ENCODE data around the gene MAP9.

Gene MAP9

DNA sequence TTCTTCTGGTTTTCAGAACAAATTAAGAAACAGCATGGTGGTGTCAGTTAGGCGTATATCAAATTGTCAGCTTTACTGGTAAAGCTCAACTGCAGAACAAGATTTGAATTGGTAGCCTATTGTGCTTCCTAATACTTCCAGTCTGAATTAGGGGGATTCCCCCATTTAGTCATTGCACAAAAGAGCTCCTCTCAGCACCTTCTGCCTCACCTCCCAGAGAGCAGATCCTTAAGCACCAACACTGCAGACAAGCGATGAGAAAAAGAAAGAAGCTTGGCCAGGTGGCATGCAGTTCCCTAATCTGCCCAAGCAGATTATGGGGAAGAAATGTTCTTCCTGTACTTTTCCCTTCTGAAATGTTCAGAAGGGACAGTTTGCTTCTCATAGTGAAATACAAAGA is 9.2 kb downstream of the MAP9 start:
- DNase-seq: no peak
- no peak overlapping the region for H3K4me3 ChIP-seq (ENCODE audit: insufficient read depth, low read depth, low read length, poor library complexity, severe bottlenecking)
- H3K4me1 ChIP-seq (ENCODE audit: control insufficient read depth, insufficient read depth, low read length, poor library complexity, severe bottlenecking): no peaks in the 10 kb centered on the region
- H3K9me3 ChIP-seq (ENCODE audit: control insufficient read depth, low read length): no peaks in the 10 kb centered on the region
- H3K36me3 ChIP-seq (ENCODE audit: control insufficient read depth, insufficient read depth, low read length): peaks cover 3% of the 10 kb centered on the region
- no peaks in the 10 kb centered on the region for H3K27me3 ChIP-seq (replicated peaks; ENCODE audit: control insufficient read depth, insufficient read depth, low read length, poor library complexity, severe bottlenecking)
- no peak overlapping the region for H3K27ac ChIP-seq (ENCODE audit: insufficient read depth, low read length, poor library complexity, severe bottlenecking)

DNA sequence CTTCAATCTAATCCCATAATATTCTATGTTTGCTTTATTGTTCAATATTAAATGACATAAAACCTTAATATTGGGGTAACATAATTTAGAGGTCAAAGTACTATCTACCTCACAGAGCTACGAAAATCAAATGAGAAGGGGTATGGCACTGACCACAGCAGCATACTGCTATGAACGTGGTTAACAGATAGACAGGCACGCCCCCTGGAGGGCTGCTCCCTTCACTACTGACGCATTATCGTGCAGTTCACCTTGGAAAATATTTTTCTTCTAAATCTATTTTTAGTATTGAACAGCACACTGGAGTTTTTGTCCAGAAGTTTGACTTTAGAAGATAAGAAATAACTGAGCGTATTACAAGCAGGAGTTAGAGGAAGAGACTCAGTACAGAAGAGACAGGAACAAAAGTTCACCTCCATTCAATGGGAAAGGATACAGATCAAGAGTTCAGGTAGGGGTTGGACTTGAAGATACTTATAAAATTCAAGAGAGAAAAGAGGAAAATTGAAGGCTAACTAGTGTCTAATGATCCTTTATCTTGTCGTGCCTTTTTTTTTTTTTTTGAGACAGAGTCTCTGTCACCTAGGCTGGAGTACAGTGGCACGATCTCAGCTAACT is 22.7 kb downstream of the MAP9 start:
- no peak for DNase-seq

DNA sequence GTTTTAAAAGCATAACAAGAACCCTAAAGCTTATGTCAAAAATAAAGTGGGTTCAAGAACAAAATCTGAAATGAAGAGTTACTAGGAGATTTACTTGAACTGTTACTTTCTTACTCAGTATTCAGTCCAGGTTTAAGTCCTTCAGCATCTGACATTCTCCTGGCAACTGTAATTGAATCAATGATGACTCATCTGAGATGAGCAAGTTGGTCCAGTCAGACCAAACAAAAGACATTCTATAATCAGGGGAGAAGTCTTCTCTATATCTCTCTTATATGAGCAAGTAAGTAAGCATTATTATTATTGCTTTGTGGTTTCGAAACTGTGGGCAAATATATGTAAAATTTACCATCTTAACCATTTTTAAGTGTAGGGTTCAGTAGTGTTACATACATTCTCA is 34.6 kb downstream of the MAP9 start:
- Histone ChIP-seq H3K36me3 (ENCODE audit: control insufficient read depth, insufficient read depth, low read length) (no peaks in the 10 kb centered on the region), H3K27me3 (replicated peaks; ENCODE audit: control insufficient read depth, insufficient read depth, low read length, poor library complexity, severe bottlenecking) (no peaks in the 10 kb centered on the region), H3K9me3 (ENCODE audit: control insufficient read depth, low read length) (no peaks in the 10 kb centered on the region), H3K4me3 (ENCODE audit: insufficient read depth, low read depth, low read length, poor library complexity, severe bottlenecking) (no peak overlapping the region), H3K27ac (ENCODE audit: insufficient read depth, low read length, poor library complexity, severe bottlenecking) (no peak overlapping the region), H3K4me1 (ENCODE audit: control insufficient read depth, insufficient read depth, low read length, poor library complexity, severe bottlenecking) (no peaks in the 10 kb centered on the region)
- no peak for DNase-seq

More for the DNA sequence above, 22.7 kb downstream of the MAP9 start:
- Histone ChIP-seq H3K9me3 (ENCODE audit: control insufficient read depth, low read length) (no peaks in the 10 kb centered on the region), H3K4me3 (ENCODE audit: insufficient read depth, low read depth, low read length, poor library complexity, severe bottlenecking) (no peak overlapping the region), H3K27me3 (replicated peaks; ENCODE audit: control insufficient read depth, insufficient read depth, low read length, poor library complexity, severe bottlenecking) (no peaks in the 10 kb centered on the region), H3K4me1 (ENCODE audit: control insufficient read depth, insufficient read depth, low read length, poor library complexity, severe bottlenecking) (no peaks in the 10 kb centered on the region), H3K27ac (ENCODE audit: insufficient read depth, low read length, poor library complexity, severe bottlenecking) (no peak overlapping the region), H3K36me3 (ENCODE audit: control insufficient read depth, insufficient read depth, low read length) (no peaks in the 10 kb centered on the region)

DNA sequence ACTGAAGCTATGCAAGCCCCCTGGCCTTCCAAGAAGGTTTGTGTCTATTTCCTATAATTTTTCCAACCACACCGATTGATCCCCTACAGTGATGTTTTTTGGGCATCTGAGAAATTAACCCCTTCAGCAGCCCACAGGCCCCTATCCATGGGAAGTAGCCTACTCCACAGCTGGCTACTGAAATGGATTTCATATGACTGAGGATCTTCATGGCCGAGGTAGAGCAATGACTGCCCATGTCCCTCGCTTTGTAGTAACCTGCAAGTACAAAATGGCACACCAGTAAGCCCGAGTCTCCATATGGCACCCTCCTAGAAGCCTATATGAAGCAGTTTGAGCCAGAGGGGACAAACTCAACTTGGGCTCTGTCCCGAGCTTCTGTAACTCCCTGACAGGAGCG is 36.8 kb downstream of the MAP9 start:
- H3K4me3 ChIP-seq (ENCODE audit: insufficient read depth, low read depth, low read length, poor library complexity, severe bottlenecking): no peak overlapping the region
- H3K27me3 ChIP-seq (replicated peaks; ENCODE audit: control insufficient read depth, insufficient read depth, low read length, poor library complexity, severe bottlenecking): no peaks in the 10 kb centered on the region
- H3K36me3 ChIP-seq (ENCODE audit: control insufficient read depth, insufficient read depth, low read length): no peaks in the 10 kb centered on the region
- no peak for DNase-seq
- no peaks in the 10 kb centered on the region for H3K9me3 ChIP-seq (ENCODE audit: control insufficient read depth, low read length)
- no peak overlapping the region for H3K27ac ChIP-seq (ENCODE audit: insufficient read depth, low read length, poor library complexity, severe bottlenecking)
- no peaks in the 10 kb centered on the region for H3K4me1 ChIP-seq (ENCODE audit: control insufficient read depth, insufficient read depth, low read length, poor library complexity, severe bottlenecking)

DNA sequence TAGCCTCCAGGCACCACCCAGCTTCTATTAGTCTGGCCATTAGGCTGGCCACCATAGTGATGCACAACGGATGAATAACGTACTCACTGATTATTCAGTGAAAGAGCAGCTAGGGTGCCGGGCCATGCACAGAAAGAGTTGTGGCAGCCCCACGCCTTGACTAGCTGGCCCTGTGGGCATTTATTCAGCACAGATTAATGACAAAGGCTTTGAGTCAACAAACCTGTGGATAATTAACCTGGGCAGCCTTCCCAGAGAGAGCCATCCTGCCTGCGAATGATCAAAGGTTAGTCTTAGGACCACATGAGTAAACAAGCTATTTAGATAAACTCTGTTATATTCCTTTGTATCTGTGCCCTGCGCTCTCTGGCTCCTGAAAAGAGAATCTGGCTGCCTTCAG is 37.2 kb downstream of the MAP9 start:
- no peaks in the 10 kb centered on the region for H3K36me3 ChIP-seq (ENCODE audit: control insufficient read depth, insufficient read depth, low read length)
- DNase-seq: no peak
- H3K27ac ChIP-seq (ENCODE audit: insufficient read depth, low read length, poor library complexity, severe bottlenecking): no peak overlapping the region
- H3K9me3 ChIP-seq (ENCODE audit: control insufficient read depth, low read length): no peaks in the 10 kb centered on the region
- H3K27me3 ChIP-seq (replicated peaks; ENCODE audit: control insufficient read depth, insufficient read depth, low read length, poor library complexity, severe bottlenecking): no peaks in the 10 kb centered on the region
- no peak overlapping the region for H3K4me3 ChIP-seq (ENCODE audit: insufficient read depth, low read depth, low read length, poor library complexity, severe bottlenecking)
- H3K4me1 ChIP-seq (ENCODE audit: control insufficient read depth, insufficient read depth, low read length, poor library complexity, severe bottlenecking): no peaks in the 10 kb centered on the region

DNA sequence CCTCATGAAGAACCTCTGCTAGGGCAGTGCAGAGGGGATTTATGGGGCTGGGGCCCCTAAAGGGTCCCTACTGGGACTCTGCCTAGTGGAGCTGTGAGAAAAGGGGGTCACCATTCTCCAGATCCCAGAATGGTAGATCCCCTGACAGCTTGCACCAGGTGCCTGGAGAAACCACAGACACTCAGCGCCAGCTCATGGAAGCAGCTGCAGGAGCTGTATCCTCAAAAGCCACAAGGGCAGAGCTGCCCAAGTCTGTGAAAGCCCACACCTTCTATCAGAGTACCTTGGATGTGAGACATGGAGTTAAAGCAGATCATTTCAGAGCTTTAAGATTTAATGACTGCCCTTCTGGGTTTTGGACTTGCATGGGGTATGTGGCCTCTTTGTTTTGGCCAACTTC is 38.6 kb downstream of the MAP9 start:
- H3K36me3 ChIP-seq (ENCODE audit: control insufficient read depth, insufficient read depth, low read length): no peaks in the 10 kb centered on the region
- DNase-seq: no peak
- no peak overlapping the region for H3K27ac ChIP-seq (ENCODE audit: insufficient read depth, low read length, poor library complexity, severe bottlenecking)
- H3K4me1 ChIP-seq (ENCODE audit: control insufficient read depth, insufficient read depth, low read length, poor library complexity, severe bottlenecking): no peaks in the 10 kb centered on the region
- H3K9me3 ChIP-seq (ENCODE audit: control insufficient read depth, low read length): no peaks in the 10 kb centered on the region
- H3K4me3 ChIP-seq (ENCODE audit: insufficient read depth, low read depth, low read length, poor library complexity, severe bottlenecking): no peak overlapping the region
- H3K27me3 ChIP-seq (replicated peaks; ENCODE audit: control insufficient read depth, insufficient read depth, low read length, poor library complexity, severe bottlenecking): no peaks in the 10 kb centered on the region

DNA sequence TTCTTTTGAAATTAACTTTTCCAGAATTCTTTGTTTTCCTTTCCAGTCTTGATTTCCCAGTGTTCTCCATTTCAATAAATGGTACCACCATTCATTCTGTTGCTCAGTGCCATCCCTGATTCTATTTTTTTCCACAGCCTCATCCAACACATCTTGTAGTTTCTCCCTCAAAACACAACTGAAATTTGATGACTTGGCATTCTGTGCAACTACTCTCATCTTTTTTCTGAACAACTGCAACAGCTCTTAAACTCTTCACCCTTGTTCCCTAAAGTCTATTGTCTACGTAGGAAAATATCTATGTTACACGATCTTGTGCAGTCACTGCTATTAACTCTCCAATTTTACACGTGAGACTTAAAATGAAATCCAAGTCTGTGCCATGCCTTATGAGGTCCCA is 40.5 kb downstream of the MAP9 start:
- H3K9me3 ChIP-seq (ENCODE audit: control insufficient read depth, low read length): no peaks in the 10 kb centered on the region
- H3K36me3 ChIP-seq (ENCODE audit: control insufficient read depth, insufficient read depth, low read length): no peaks in the 10 kb centered on the region
- no peaks in the 10 kb centered on the region for H3K4me1 ChIP-seq (ENCODE audit: control insufficient read depth, insufficient read depth, low read length, poor library complexity, severe bottlenecking)
- no peak overlapping the region for H3K27ac ChIP-seq (ENCODE audit: insufficient read depth, low read length, poor library complexity, severe bottlenecking)
- DNase-seq: no peak
- no peaks in the 10 kb centered on the region for H3K27me3 ChIP-seq (replicated peaks; ENCODE audit: control insufficient read depth, insufficient read depth, low read length, poor library complexity, severe bottlenecking)
- H3K4me3 ChIP-seq (ENCODE audit: insufficient read depth, low read depth, low read length, poor library complexity, severe bottlenecking): no peak overlapping the region

DNA sequence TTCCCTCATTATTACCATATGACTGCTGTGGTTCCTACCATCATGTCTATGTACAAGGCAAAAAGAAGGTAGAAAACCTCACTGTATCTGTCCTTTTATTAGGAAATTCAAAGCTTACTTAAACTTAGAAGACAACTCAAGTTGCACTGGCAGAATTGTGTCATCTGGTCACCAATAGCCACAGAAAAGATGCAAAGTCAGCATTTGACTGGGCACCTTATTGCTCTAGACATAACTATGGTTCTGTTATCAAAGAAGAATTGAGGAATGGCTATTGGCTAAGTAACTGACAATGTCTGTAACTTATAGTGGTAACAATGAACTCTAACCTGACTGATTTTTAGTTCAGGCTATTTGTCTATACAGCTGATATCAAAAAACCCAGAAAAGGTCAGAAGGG is 45.3 kb downstream of the MAP9 start:
- Histone ChIP-seq H3K36me3 (ENCODE audit: control insufficient read depth, insufficient read depth, low read length) (no peaks in the 10 kb centered on the region), H3K9me3 (ENCODE audit: control insufficient read depth, low read length) (no peaks in the 10 kb centered on the region), H3K4me3 (ENCODE audit: insufficient read depth, low read depth, low read length, poor library complexity, severe bottlenecking) (no peak overlapping the region)

DNA sequence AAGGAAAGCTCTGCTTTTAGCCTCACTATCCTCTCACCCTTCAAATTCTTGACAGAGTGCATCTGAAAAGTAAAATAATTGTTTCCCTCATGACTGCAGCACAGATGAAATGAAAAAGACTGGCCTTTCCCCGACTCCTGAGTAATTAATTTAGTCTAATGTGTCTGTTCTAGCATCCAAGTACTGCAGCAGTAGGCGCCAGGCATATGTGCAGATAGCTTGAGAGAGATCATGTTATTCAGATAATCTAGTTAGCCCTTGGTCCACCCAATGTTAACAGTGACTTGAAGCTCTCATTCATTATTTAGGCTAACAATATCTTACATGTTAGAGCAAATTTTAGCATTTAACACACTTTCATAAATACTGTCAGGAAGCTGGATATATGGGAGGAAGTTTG is 54.0 kb downstream of the MAP9 start:
- Histone ChIP-seq H3K4me3 (ENCODE audit: insufficient read depth, low read depth, low read length, poor library complexity, severe bottlenecking) (no peak overlapping the region), H3K36me3 (ENCODE audit: control insufficient read depth, insufficient read depth, low read length) (no peaks in the 10 kb centered on the region), H3K9me3 (ENCODE audit: control insufficient read depth, low read length) (no peaks in the 10 kb centered on the region), H3K4me1 (ENCODE audit: control insufficient read depth, insufficient read depth, low read length, poor library complexity, severe bottlenecking) (no peaks in the 10 kb centered on the region), H3K27ac (ENCODE audit: insufficient read depth, low read length, poor library complexity, severe bottlenecking) (no peak overlapping the region), H3K27me3 (replicated peaks; ENCODE audit: control insufficient read depth, insufficient read depth, low read length, poor library complexity, severe bottlenecking) (no peaks in the 10 kb centered on the region)
- no peak for DNase-seq

More for the DNA sequence above, 45.3 kb downstream of the MAP9 start:
- Histone ChIP-seq H3K27me3 (replicated peaks; ENCODE audit: control insufficient read depth, insufficient read depth, low read length, poor library complexity, severe bottlenecking) (no peaks in the 10 kb centered on the region), H3K4me1 (ENCODE audit: control insufficient read depth, insufficient read depth, low read length, poor library complexity, severe bottlenecking) (no peaks in the 10 kb centered on the region), H3K27ac (ENCODE audit: insufficient read depth, low read length, poor library complexity, severe bottlenecking) (no peak overlapping the region)
- no peak for DNase-seq

DNA sequence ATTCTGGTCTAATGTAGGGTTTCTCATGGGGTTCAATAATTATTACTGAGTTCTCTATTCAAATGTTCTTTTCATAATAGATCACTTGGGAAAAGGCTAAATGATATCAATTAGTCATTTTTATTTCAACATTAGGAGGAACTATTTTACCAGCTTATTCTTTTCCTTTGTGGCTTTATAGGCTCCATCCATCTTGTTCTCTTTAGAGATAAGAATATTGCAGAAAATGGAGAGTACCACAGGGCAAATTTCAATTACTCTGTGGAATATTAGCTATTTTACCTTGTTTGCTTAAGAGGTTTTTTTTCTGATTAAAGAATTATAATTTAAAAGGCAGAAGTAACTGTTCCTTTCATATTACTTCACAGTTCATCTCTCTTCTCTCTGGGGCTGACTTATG is 55.8 kb downstream of the MAP9 start:
- Histone ChIP-seq H3K4me1 (ENCODE audit: control insufficient read depth, insufficient read depth, low read length, poor library complexity, severe bottlenecking) (no peaks in the 10 kb centered on the region), H3K36me3 (ENCODE audit: control insufficient read depth, insufficient read depth, low read length) (no peaks in the 10 kb centered on the region), H3K27me3 (replicated peaks; ENCODE audit: control insufficient read depth, insufficient read depth, low read length, poor library complexity, severe bottlenecking) (no peaks in the 10 kb centered on the region), H3K4me3 (ENCODE audit: insufficient read depth, low read depth, low read length, poor library complexity, severe bottlenecking) (no peak overlapping the region), H3K27ac (ENCODE audit: insufficient read depth, low read length, poor library complexity, severe bottlenecking) (no peak overlapping the region), H3K9me3 (ENCODE audit: control insufficient read depth, low read length) (no peaks in the 10 kb centered on the region)
- no peak for DNase-seq
